PC-9 (cell line): ENCODE measurements around the gene RALGAPB.

ENCODE experiments used
- EZH2 ChIP-seq: fragments of 200-600 bp; sonication (generic); IDR thresholded peaks from 2 replicates; pipeline ENCODE4 v1.8.0; 2017; ENCODE audit warnings: antibody characterized with exemption, low read depth
- TF ChIP-seq, protein P1 (sequence below): fragments of 200-600 bp; sonication (generic); conservative IDR thresholded peaks from 2 replicates; pipeline ENCODE4 v1.6.1; 2017; ENCODE audit warnings: mixed run types, antibody characterized with exemption, mild to moderate bottlenecking, moderate library complexity

DNA sequence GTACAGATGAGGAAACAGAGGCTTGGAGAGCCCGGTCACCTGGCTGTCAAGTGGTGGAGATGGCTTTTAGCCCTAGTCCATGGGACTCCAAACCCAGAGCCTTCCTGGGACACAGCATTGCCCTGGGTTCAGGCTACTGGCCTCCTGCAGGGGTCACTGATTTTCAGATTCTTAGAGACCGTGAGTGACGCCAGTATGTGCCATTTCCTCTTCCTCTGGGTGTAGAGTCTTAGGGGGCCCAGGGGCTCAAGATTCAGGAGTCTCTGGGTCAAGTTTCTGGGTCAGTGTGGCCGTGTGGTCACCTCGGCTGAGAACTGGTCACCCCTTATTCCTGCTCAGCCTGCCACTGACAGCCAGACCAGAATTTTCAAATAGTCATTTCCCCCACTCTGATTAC is 129.5 kb downstream of the RALGAPB start:
- TF ChIP-seq, protein P1, sequence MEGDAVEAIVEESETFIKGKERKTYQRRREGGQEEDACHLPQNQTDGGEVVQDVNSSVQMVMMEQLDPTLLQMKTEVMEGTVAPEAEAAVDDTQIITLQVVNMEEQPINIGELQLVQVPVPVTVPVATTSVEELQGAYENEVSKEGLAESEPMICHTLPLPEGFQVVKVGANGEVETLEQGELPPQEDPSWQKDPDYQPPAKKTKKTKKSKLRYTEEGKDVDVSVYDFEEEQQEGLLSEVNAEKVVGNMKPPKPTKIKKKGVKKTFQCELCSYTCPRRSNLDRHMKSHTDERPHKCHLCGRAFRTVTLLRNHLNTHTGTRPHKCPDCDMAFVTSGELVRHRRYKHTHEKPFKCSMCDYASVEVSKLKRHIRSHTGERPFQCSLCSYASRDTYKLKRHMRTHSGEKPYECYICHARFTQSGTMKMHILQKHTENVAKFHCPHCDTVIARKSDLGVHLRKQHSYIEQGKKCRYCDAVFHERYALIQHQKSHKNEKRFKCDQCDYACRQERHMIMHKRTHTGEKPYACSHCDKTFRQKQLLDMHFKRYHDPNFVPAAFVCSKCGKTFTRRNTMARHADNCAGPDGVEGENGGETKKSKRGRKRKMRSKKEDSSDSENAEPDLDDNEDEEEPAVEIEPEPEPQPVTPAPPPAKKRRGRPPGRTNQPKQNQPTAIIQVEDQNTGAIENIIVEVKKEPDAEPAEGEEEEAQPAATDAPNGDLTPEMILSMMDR = no peak
- TF ChIP-seq EZH2 = no peak
